ENCODE results near the gene ADCY3. TPM values are rescaled to one million over a fixed set of nuclear protein-coding genes. Genes with fewer than 3 reads are reported as not detected.

Gene ADCY3
- polyA plus RNA-seq, 1 donor from 2014 or later, result 28.8 TPM

DNA sequence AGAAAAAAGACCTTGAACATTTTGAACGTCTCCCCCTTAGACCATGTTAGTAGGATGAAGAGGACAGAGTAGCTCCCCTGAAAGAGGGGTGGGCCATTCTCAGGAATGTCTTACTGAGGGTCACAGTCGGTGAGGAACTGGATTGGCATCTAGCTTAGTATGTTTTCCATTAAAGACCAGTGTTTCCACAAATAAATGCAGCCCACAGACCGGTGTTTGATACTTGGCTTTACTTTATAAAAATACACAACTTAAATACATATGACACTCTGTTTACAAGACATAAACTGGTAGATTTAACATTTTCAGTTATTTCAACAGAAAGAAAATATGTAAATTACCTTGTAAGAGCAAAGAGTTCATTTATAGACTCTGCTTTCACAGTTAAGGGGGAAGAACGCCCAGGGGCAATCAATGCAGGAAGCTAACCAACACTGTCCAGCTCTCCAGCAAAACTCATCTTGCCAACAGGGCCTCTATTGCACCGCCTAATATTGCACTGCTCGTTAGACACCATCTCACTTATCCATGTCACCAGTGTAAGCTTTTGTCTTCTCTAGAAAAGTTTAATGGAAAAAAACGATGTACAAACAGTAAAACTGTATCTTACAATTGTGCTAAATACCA, 23.5 kb upstream of the ADCY3 start:
- Histone ChIP-seq H4K20me1 (ENCODE audit: insufficient read depth) (no peaks in the 10 kb centered on the region), H3K27ac (ENCODE audit: low read length) (no peak overlapping the region), H3K27me3 (ENCODE audit: insufficient read depth, low read depth, low read length) (no peaks in the 10 kb centered on the region), H3K9me3 (ENCODE audit: low read length) (no peaks in the 10 kb centered on the region), H3K4me3 (ENCODE audit: low read length) (no peak overlapping the region), H3K79me2 (replicated peaks; ENCODE audit: insufficient read depth, low read length) (no peaks in the 10 kb centered on the region), H3K9me2 (ENCODE audit: insufficient read depth, low read length) (no peaks in the 10 kb centered on the region), H3F3A (ENCODE audit: insufficient read depth, low read length, poor library complexity, severe bottlenecking) (no peaks in the 10 kb centered on the region), H3K9ac (ENCODE audit: low read length) (no peak overlapping the region), H3K36me3 (ENCODE audit: insufficient read depth, low read length) (peaks cover 3% of the 10 kb centered on the region), H2AFZ (ENCODE audit: low read depth, low read length) (no peak overlapping the region), H3K4me2 (ENCODE audit: low read length) (no peak overlapping the region)
- no peak for TF ChIP-seq EZH2 (IDR thresholded peaks at IDR 0.05; ENCODE audit: borderline replicate concordance, insufficient read depth, low read length, poor library complexity, severe bottlenecking)
- no peak for TF ChIP-seq POLR2AphosphoS5 (IDR thresholded peaks at IDR 0.05)
- TF ChIP-seq, protein P1, sequence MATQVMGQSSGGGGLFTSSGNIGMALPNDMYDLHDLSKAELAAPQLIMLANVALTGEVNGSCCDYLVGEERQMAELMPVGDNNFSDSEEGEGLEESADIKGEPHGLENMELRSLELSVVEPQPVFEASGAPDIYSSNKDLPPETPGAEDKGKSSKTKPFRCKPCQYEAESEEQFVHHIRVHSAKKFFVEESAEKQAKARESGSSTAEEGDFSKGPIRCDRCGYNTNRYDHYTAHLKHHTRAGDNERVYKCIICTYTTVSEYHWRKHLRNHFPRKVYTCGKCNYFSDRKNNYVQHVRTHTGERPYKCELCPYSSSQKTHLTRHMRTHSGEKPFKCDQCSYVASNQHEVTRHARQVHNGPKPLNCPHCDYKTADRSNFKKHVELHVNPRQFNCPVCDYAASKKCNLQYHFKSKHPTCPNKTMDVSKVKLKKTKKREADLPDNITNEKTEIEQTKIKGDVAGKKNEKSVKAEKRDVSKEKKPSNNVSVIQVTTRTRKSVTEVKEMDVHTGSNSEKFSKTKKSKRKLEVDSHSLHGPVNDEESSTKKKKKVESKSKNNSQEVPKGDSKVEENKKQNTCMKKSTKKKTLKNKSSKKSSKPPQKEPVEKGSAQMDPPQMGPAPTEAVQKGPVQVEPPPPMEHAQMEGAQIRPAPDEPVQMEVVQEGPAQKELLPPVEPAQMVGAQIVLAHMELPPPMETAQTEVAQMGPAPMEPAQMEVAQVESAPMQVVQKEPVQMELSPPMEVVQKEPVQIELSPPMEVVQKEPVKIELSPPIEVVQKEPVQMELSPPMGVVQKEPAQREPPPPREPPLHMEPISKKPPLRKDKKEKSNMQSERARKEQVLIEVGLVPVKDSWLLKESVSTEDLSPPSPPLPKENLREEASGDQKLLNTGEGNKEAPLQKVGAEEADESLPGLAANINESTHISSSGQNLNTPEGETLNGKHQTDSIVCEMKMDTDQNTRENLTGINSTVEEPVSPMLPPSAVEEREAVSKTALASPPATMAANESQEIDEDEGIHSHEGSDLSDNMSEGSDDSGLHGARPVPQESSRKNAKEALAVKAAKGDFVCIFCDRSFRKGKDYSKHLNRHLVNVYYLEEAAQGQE (IDR thresholded peaks at IDR 0.05; ENCODE audit: borderline replicate concordance), result no peak
- TF ChIP-seq, protein P2, sequence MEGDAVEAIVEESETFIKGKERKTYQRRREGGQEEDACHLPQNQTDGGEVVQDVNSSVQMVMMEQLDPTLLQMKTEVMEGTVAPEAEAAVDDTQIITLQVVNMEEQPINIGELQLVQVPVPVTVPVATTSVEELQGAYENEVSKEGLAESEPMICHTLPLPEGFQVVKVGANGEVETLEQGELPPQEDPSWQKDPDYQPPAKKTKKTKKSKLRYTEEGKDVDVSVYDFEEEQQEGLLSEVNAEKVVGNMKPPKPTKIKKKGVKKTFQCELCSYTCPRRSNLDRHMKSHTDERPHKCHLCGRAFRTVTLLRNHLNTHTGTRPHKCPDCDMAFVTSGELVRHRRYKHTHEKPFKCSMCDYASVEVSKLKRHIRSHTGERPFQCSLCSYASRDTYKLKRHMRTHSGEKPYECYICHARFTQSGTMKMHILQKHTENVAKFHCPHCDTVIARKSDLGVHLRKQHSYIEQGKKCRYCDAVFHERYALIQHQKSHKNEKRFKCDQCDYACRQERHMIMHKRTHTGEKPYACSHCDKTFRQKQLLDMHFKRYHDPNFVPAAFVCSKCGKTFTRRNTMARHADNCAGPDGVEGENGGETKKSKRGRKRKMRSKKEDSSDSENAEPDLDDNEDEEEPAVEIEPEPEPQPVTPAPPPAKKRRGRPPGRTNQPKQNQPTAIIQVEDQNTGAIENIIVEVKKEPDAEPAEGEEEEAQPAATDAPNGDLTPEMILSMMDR (IDR thresholded peaks at IDR 0.05; ENCODE audit: poor library complexity, severe bottlenecking), result no peak
- TF ChIP-seq EP300 (conservative IDR thresholded peaks at IDR 0.05; ENCODE audit: poor library complexity, severe bottlenecking), result no peak
- TF ChIP-seq SMC3 (conservative IDR thresholded peaks at IDR 0.05; ENCODE audit: poor library complexity), result no peak
- TF ChIP-seq MXI1 (conservative IDR thresholded peaks at IDR 0.05; ENCODE audit: poor library complexity, severe bottlenecking), result no peak
- TF ChIP-seq RAD21 (conservative IDR thresholded peaks at IDR 0.05), result no peak
- no peak for TF ChIP-seq TAF1 (IDR thresholded peaks at IDR 0.05; ENCODE audit: low read depth)

DNA sequence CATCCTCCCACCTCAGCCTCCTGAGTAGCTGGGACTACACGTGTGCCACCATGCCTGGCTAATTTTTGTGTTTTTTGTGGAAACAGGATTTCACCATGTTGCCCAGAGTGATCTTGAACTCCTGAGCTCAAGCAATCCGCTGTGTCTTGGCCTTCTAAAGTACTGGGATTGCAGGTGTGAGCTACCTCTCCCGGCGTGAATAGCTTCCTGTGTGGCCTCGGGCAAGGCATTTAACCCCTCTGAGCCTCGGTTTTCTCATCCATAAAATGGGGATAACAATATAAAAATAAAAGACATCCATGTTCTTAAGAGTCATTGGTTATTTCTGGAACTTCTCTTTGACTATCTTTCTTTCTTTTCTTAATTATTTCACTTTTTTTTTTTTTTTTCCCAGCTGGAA, 19.3 kb upstream of the ADCY3 start:
- Histone ChIP-seq H3K36me3 (ENCODE audit: insufficient read depth, low read length) (no peaks in the 10 kb centered on the region), H3K9me3 (ENCODE audit: low read length) (no peaks in the 10 kb centered on the region), H3K4me3 (ENCODE audit: low read length) (no peak overlapping the region), H3K79me2 (replicated peaks; ENCODE audit: insufficient read depth, low read length) (no peaks in the 10 kb centered on the region), H3F3A (ENCODE audit: insufficient read depth, low read length, poor library complexity, severe bottlenecking) (no peaks in the 10 kb centered on the region), H3K9ac (ENCODE audit: low read length) (no peak overlapping the region), H3K9me2 (ENCODE audit: insufficient read depth, low read length) (no peaks in the 10 kb centered on the region), H3K27me3 (ENCODE audit: insufficient read depth, low read depth, low read length) (no peaks in the 10 kb centered on the region), H4K20me1 (ENCODE audit: insufficient read depth) (no peaks in the 10 kb centered on the region), H2AFZ (ENCODE audit: low read depth, low read length) (no peak overlapping the region), H3K4me2 (ENCODE audit: low read length) (no peak overlapping the region), H3K27ac (ENCODE audit: low read length) (no peak overlapping the region)
- no peak for TF ChIP-seq EP300 (conservative IDR thresholded peaks at IDR 0.05; ENCODE audit: poor library complexity, severe bottlenecking)
- no peak for TF ChIP-seq EZH2 (IDR thresholded peaks at IDR 0.05; ENCODE audit: borderline replicate concordance, insufficient read depth, low read length, poor library complexity, severe bottlenecking)
- no peak for TF ChIP-seq MXI1 (conservative IDR thresholded peaks at IDR 0.05; ENCODE audit: poor library complexity, severe bottlenecking)
- TF ChIP-seq, protein P2 (IDR thresholded peaks at IDR 0.05; ENCODE audit: poor library complexity, severe bottlenecking), result no peak
- TF ChIP-seq, protein P1 (IDR thresholded peaks at IDR 0.05; ENCODE audit: borderline replicate concordance), result no peak
- no peak for TF ChIP-seq RAD21 (conservative IDR thresholded peaks at IDR 0.05)
- TF ChIP-seq SMC3 (conservative IDR thresholded peaks at IDR 0.05; ENCODE audit: poor library complexity), result no peak
- no peak for TF ChIP-seq POLR2AphosphoS5 (IDR thresholded peaks at IDR 0.05)
- no peak for TF ChIP-seq TAF1 (IDR thresholded peaks at IDR 0.05; ENCODE audit: low read depth)

Measured in neural cell (in vitro differentiated cells).